ENCODE measurements around the gene ACER3.
"Not testable (repeated sequence)": the region's sequence is repeated elsewhere in the genome, so short reads cannot be mapped to it uniquely, and the experiment has no call there.

ACER3 gene

GRCh38 chr11:77003963-77004362, 143.2 kb downstream of the ACER3 start:
- DNase-seq, result no peak

DNA sequence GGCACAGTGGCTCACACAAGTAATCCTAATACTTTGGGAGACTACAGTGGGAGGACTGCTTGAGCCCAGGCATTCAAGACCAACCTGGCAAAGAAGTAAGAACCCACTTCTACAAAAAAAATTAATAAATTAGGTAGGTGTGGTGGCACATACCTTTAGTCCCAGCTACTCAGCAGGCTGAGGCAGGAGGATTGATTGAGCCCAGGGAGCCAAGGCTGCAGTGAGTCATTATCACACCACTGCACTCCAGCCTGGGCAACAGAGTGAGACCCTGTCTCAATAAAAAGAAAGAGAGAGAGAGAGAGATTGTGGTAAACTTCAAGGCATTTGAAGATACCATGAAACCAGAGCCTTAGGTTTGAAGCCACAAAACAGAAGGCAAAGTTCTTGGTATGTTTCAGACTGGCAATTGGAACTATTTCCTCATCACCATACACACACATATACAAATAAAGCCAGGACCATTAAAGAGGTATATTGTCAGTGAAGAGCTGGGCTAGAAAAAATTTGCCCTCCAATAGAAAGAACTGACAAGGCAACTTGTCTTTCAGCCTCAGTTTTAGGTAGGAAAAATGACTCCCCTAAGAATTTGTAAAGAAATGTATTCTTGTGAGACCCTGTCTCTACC, 148.9 kb downstream of the ACER3 start:
- DNase-seq, result no peak

DNA sequence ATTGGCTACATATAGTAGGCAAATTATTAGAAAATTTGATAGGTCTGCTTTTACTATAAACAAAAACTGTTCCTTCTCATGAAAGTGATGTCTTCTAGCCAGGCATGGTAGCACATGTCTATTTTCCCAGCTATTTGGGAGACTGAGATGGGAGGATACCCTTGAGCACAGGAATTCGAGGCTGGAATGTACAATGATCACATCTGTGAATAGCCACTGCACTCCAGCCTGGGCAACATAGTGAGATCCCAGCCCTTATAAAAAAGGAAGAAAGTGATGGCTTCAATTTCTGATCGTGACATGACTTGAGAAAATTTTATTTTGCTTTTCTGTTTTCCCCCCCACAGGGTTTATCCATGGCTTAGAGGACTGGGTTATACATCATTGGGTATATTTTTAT, 154.0 kb downstream of the ACER3 start:
- no peak for DNase-seq

GRCh38 chr11:77018396-77018924, 157.7 kb downstream of the ACER3 start:
- DNase-seq, result not testable (repeated sequence)

DNA sequence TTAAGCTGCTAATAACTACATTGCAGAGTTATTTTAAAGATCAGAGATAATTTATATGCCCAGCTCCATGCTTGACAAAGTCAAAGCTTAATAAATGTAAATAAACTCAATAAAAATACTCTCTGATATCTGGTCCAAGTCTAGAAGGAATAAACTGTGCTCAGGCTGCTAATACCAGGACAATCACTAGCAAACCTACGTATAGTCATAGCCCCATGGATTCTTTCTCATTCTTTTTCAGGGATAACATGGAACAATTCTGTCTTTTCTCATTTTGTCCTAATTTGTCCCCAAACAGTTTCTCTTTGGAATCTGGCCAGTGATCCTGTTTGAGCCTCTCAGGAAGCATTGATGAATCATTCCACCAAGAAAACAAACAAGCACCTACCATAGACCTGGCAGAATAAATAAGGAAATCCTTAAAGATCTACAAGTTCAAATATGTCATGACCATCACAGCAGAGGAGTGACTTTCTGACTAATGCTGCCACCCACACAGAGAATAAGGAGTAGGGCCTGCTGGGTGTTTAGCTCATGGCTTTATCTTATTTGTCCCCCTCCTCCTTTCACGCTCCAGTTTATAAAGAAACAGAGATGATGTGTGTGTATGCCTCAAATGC, 159.4 kb downstream of the ACER3 start:
- DNase-seq, result no peak

- no peak for DNase-seq
Observed at GRCh38 chr11:77020734-77021133, 160.0 kb downstream of the ACER3 start.

DNA sequence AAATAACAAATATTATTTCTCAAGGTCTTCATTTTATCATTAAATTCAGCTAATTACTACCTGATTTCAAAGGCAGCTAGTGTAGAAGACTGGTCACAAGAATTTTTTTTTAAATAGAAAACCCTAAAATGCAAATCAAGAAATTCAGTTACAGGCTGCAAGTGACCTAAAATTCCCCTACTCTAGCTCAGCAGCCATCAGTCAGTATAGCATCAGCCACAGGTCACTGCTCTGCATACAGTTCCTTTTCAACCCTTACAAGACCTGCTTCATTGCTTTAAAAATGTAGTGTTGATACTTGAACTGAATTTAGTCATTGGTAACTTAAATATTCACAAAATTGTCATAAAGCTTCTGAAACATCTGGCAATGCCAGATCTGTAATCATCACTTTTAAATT, 164.0 kb downstream of the ACER3 start:
- no peak for DNase-seq

DNA sequence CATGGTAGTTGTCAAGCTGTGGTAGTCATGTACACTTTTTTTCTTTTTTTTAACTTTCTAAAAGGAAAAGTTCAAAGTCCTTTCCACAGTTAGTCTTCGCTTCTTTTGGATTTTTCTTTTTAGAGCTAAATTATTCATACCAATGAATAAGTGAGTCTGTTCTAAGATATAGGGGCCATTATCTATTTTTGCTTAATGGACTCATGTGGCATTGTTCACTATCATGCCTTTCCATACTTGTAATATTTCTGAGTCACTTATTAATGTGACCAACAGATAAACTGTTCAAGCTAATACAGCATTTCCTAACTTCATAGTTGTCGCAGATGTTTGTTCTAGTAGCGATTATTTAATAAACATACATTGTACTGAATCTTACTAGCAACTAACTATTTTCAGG, 165.5 kb downstream of the ACER3 start:
- no peak for DNase-seq

- no peak for DNase-seq
Observed at GRCh38 chr11:77026743-77027142, 166.0 kb downstream of the ACER3 start.

DNA sequence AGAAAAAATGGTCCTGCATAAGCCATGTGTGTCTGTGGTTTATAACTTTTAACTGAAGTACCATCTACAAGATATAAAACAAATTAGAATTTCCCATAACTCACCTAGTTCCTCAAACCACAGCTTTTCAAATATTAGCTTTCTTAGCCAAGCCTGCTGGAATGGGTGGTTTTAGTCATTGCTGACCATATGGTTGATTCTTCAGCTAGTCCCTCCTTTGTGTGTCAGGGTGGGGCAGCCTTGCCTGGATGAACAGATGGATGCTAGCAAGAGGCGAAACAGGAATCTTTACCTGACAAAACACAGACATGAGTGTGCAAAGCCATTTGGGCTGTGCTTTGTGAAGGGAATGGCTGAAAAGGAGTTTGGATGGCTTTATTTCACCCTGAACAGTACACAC, 166.6 kb downstream of the ACER3 start:
- DNase-seq, result peak; percentile 71

DNA sequence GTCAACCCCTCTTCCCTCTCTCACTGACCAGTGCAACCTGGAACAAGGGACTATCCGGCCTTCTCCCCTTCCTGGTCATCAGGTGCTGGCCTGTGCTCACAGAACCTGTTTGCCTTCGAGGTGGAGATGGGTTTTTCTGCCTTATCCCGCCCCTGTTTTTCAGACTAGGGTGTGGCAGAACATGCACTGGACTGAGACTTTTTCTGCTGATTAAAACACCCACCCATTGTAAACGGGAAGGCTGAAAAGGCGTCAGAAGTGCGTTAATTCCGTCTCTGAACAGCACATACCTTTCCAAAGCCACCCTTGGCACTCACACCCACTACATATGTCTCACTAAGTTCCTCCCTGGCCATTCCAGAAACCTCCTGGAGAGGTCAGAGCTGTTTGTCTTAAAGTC, 169.1 kb downstream of the ACER3 start:
- no peak for DNase-seq

GRCh38 chr11:77030834-77031414, 170.2 kb downstream of the ACER3 start:
- DNase-seq, result no peak

DNA sequence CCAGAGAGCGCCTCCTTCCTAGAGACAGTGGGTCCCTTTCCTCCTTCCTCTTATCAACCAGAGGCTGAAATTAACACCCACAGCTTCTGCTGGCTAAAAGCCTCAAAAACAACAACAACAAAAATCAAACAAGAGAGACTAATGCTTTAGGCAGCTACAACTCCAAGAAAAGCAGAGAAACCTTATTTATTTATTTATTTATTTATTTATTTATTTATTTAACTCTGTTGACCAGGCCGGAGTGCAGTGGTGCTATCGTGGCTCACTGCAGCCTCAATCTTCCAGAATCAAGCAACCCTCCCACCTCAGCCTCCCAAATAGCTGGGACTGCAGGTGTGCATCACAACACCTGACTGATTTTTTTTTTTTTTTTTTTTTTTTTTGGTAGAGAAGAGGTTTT, 170.9 kb downstream of the ACER3 start:
- no peak for DNase-seq

- DNase-seq, result no peak
Observed at GRCh38 chr11:77035039-77035438, 174.3 kb downstream of the ACER3 start.

DNA sequence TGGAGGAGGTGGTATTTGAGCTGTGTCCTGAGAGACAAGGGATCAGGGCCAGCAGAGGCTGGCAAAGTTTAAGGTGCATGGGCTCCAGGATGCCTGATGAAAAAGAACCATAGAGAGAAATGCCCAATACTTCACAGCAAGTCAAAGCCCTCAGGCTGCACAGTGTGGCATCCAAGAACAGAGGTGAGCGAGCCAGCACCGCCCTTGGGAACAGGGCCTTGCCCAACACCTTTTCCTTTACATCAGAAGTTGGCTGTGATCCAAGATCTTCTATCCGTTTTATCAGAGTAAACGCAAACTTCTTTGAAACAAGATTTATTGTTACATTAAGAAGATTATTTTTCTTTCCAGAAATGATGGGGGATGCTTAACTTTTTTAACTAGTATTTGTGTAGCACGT, 174.9 kb downstream of the ACER3 start:
- no peak for DNase-seq

DNA sequence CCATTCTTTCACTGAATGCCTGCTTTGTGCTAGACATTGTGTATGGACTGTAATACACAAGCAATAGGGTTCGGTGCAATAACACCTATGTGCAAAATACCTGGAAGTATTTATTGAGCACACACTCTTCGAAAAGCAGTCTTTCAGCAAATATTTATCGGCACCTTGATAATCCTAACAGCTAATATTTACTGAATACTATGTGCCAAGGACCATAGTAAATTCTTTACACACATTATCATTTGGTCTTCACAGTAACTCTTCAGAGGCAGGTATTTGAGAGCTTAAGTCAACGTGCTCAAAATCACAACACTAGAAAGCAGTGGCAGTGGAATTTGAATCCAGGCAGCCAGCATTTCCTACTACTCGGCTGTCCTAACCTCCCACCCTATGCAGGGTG, 175.7 kb downstream of the ACER3 start:
- DNase-seq, result no peak

DNA sequence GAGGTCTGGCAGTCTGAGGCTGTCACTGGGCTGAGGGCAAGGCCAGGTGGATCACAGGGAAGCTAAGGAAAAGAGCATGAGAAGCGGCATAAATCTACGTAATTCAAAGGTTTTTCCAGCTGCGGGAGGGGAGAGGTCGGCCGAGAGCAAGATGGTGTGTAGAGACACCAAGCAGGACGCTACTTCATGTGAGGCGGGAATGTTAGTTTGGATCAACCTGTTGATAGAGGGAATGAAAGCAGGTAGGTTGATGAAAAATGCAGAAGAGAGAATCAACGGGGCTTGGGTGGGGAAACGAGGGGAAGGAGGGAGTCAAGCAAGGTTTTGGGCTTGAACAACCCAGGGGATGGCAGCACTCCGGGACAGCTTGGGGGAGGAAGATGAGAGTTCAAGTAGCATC, 176.3 kb downstream of the ACER3 start:
- DNase-seq, result no peak

- no peak for DNase-seq
Observed at GRCh38 chr11:77038029-77038824, 177.5 kb downstream of the ACER3 start.

DNA sequence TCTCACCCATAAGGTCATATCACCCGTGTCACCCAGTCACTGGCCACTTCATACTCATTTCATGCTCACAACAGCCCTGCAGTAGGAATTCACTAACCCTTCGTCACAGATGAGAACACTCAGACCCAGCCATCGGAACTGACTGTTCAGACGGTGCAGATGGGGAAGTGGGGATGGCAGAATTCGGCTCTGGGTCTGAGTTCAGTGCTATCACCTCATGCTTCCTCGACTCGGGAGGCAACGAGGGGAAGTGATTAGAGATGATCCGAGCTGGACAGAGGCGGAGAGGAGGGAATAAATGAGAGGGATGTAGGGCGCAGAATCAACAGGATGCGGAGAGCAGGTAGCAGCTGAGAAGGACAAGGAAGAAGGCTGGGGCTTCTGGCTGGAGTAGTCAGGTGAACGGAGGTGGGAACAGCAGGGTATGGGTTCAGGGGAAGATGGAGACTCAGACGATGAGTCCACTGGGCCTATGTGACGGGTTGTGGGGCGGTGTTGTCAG, 178.2 kb downstream of the ACER3 start:
- no peak for DNase-seq

DNA sequence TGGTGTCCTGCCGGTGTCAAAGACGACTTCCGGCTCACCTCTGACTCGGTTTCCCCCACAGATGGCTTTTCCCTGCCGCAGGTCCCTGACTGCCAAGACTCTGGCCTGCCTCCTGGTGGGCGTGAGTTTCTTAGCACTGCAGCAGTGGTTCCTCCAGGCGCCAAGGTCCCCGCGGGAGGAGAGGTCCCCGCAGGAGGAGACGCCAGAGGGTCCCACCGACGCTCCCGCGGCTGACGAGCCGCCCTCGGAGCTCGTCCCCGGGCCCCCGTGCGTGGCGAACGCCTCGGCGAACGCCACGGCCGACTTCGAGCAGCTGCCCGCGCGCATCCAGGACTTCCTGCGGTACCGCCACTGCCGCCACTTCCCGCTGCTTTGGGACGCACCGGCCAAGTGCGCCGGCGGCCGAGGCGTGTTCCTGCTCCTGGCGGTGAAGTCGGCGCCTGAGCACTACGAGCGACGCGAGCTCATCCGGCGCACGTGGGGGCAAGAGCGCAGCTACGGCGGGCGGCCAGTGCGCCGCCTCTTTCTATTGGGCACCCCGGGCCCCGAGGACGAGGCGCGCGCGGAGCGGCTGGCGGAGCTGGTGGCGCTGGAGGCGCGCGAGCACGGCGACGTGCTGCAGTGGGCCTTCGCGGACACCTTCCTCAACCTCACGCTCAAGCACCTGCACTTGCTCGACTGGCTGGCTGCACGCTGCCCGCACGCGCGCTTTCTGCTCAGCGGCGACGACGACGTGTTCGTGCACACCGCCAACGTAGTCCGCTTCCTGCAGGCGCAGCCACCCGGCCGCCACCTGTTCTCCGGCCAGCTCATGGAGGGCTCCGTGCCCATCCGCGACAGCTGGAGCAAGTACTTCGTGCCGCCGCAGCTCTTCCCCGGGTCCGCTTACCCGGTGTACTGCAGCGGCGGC, 179.0 kb downstream of the ACER3 start:
- no peak for DNase-seq

- DNase-seq, result no peak
Observed at GRCh38 chr11:77040401-77040777, 179.7 kb downstream of the ACER3 start.

GRCh38 chr11:77040889-77041288, 180.2 kb downstream of the ACER3 start:
- DNase-seq, result no peak

Data from NCI-H524 treated with DMSO at 0.1 percent for 48 hours (cell line).